HG03520 (cell line): ENCODE results near the gene NADK.
A peak's percentile ranks its signal among the peaks of the same experiment; 100 is the strongest.
"Not testable (repeated sequence)": the region's sequence is repeated elsewhere in the genome, so short reads cannot be mapped to it uniquely, and the experiment has no call there.

ENCODE experiments used
- ATAC-seq: cut with Tn5 transposase; IDR thresholded peaks from one replicate; pipeline ENCODE4 v1.9.1; 2021; ENCODE audit warnings: mild to moderate bottlenecking, moderate library complexity; ENCODE audit not compliant: unreplicated experiment

NADK gene

GRCh38 chr1:1749941-1750340 lies 28.3 kb downstream of the NADK start:
- not testable (repeated sequence) for ATAC-seq

GRCh38 chr1:1748686-1749321 lies 29.5 kb downstream of the NADK start:
- ATAC-seq, result no peak

- ATAC-seq, result peak; percentile 80
Measured at GRCh38 chr1:1746566-1746909, 31.7 kb downstream of the NADK start.

GRCh38 chr1:1745651-1746565 lies 32.4 kb downstream of the NADK start:
- ATAC-seq, result peak; percentile 48

GRCh38 chr1:1742529-1742928 lies 35.7 kb downstream of the NADK start:
- not testable (repeated sequence) for ATAC-seq

GRCh38 chr1:1741013-1741412 lies 37.3 kb downstream of the NADK start:
- ATAC-seq, result not testable (repeated sequence)

GRCh38 chr1:1738799-1739337 lies 39.4 kb downstream of the NADK start:
- ATAC-seq, result not testable (repeated sequence)

GRCh38 chr1:1737675-1738590 lies 40.3 kb downstream of the NADK start:
- ATAC-seq, result not testable (repeated sequence)

GRCh38 chr1:1732381-1732780 lies 45.9 kb downstream of the NADK start:
- no peak for ATAC-seq

GRCh38 chr1:1730870-1731269 lies 47.4 kb downstream of the NADK start:
- ATAC-seq, result no peak

- not testable (repeated sequence) for ATAC-seq
Measured at GRCh38 chr1:1730230-1730629, 48.0 kb downstream of the NADK start.

- not testable (repeated sequence) for ATAC-seq
Measured at GRCh38 chr1:1729116-1729816, 49.0 kb downstream of the NADK start.

GRCh38 chr1:1728308-1729005 lies 49.8 kb downstream of the NADK start:
- not testable (repeated sequence) for ATAC-seq

- not testable (repeated sequence) for ATAC-seq
Measured at GRCh38 chr1:1727131-1727651, 51.1 kb downstream of the NADK start.

- not testable (repeated sequence) for ATAC-seq
Measured at GRCh38 chr1:1726088-1726487, 52.2 kb downstream of the NADK start.

- ATAC-seq, result peak; percentile 92
Measured at GRCh38 chr1:1724035-1724864, 54.0 kb downstream of the NADK start, which contains the start of gene CDK11A. Gene CDK11A (minus strand): TSS chr1:1724357. CDS start chr1:1722818, 1,539 bp downstream.

- ATAC-seq, result no peak
Measured at GRCh38 chr1:1721201-1721600, 57.1 kb downstream of the NADK start.
